ENCODE results near the gene ZYG11A.

GRCh38 chr1:52798331-52798730 lies 44.2 kb upstream of the ZYG11A start:
- no peak for TF ChIP-seq CTCF (IDR thresholded peaks at IDR 0.05)
- TF ChIP-seq REST (IDR thresholded peaks at IDR 0.05; ENCODE audit: insufficient read depth in 1 of 2, low read depth in 2 of 2, low read length in 1 of 2), result no peak
- no peak for TF ChIP-seq POLR2AphosphoS5 (IDR thresholded peaks at IDR 0.05; ENCODE audit: low read depth, low read length)
- TF ChIP-seq TCF7L2 (IDR thresholded peaks at IDR 0.05; ENCODE audit: low read depth, low read length), result no peak
- no peak for TF ChIP-seq SIN3A (IDR thresholded peaks at IDR 0.05; ENCODE audit: borderline replicate concordance, insufficient read depth, low read depth, low read length)

All from Panc1 (cell line).